Prostate gland (tissue), 2 donors: ENCODE results near the gene MAP6.

ENCODE experiments used
- POLR2A ChIP-seq: fragments of 450-650 bp; IDR thresholded peaks from one replicate; pipeline ENCODE4 v1.6.1; 2016; ENCODE audit warnings: antibody characterized with exemption, mild to moderate bottlenecking
- TF ChIP-seq, protein P1 (sequence below), 4 experiments: fragments of 200-600 bp in 2 of 4; fragments of 450-650 bp in 2 of 4; sonication (generic) in 2 of 4; IDR thresholded peaks; 1 replicate in 3 of 4; 2 replicates in 1 of 4; pipeline ENCODE4 v1.5.1; 2016 to 2019; ENCODE audit warnings: antibody characterized with exemption in 4 of 4, mild to moderate bottlenecking in 2 of 4, moderate library complexity in 2 of 4

- TF ChIP-seq, protein P1, sequence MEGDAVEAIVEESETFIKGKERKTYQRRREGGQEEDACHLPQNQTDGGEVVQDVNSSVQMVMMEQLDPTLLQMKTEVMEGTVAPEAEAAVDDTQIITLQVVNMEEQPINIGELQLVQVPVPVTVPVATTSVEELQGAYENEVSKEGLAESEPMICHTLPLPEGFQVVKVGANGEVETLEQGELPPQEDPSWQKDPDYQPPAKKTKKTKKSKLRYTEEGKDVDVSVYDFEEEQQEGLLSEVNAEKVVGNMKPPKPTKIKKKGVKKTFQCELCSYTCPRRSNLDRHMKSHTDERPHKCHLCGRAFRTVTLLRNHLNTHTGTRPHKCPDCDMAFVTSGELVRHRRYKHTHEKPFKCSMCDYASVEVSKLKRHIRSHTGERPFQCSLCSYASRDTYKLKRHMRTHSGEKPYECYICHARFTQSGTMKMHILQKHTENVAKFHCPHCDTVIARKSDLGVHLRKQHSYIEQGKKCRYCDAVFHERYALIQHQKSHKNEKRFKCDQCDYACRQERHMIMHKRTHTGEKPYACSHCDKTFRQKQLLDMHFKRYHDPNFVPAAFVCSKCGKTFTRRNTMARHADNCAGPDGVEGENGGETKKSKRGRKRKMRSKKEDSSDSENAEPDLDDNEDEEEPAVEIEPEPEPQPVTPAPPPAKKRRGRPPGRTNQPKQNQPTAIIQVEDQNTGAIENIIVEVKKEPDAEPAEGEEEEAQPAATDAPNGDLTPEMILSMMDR (IDR thresholded peaks at IDR 0.05), result no peak
- no peak for TF ChIP-seq POLR2A
Observed at GRCh38 chr11:75554258-75555022, 114.4 kb downstream of the MAP6 start.
